ENCODE measurements around the gene ASMT.

DNA sequence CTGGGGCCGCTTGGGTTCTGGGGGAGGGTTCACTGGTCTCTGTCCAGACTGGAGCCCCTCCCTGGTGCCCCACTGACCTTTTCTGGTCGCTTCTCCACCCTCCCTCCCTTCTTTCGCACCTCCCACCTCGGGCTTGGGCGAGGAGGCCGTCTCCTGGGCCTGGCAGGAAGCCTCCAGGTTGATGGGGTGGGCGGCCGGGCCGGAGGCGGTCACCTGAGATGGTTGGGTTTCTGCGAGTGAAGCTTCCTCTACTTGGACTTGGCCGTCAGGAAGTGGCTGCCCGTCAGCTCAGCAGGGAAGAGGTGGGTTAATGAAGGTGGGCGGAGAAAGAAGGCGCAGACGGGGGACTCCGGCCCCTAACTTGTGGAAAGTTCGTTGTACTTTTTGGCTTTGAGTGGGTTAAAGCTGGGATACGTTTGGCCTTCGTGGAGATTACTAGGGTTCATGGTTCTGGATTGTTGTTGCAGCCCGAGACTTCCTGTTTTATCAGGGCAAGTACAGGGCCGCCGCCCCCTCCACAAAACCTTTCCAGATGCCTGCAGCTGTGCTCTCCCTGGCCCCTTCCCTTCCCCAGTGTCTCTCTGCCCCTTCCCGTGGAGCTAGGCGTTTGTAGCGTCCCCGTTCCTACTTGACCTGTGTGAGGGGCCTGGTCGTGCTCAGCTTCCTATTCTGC, 22.3 kb upstream of the ASMT start:
- TF ChIP-seq, protein P1, sequence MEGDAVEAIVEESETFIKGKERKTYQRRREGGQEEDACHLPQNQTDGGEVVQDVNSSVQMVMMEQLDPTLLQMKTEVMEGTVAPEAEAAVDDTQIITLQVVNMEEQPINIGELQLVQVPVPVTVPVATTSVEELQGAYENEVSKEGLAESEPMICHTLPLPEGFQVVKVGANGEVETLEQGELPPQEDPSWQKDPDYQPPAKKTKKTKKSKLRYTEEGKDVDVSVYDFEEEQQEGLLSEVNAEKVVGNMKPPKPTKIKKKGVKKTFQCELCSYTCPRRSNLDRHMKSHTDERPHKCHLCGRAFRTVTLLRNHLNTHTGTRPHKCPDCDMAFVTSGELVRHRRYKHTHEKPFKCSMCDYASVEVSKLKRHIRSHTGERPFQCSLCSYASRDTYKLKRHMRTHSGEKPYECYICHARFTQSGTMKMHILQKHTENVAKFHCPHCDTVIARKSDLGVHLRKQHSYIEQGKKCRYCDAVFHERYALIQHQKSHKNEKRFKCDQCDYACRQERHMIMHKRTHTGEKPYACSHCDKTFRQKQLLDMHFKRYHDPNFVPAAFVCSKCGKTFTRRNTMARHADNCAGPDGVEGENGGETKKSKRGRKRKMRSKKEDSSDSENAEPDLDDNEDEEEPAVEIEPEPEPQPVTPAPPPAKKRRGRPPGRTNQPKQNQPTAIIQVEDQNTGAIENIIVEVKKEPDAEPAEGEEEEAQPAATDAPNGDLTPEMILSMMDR (IDR thresholded peaks at IDR 0.05; ENCODE audit: insufficient read depth, low read length) = no peak
- no peak for TF ChIP-seq POLR2AphosphoS5 (IDR thresholded peaks at IDR 0.05; ENCODE audit: low read depth)

Data from HL-60 (cell line).